ENCODE measurements around the gene PABPC3.
A peak's percentile ranks its signal among the peaks of the same experiment; 100 is the strongest.

PABPC3 gene

DNA sequence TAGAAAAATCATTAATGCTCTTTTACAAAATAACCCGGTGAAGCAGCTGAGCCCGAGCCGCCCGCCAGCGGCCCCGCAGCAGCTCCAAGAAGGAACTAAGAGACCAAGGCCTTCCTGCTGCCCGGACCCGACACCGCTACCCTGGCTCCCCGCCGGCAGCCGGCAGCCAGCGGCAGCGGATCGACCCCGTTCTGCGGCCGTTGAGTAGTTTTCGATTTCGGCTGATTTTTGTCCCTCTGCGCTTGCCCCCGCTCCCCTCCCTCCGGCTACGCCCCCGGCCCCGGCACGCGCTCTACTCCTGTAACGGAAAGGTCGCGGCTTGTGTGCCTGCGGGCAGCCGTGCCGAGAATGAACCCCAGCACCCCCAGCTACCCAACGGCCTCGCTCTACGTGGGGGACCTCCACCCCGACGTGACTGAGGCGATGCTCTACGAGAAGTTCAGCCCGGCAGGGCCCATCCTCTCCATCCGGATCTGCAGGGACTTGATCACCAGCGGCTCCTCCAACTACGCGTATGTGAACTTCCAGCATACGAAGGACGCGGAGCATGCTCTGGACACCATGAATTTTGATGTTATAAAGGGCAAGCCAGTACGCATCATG is at the start of gene PABPC3:
PABPC3 (plus strand) TSS at position 286 of the 603 bp plus-strand sequence; CDS start at position 349, 63 bp downstream.
- no peak for DNase-seq

DNA sequence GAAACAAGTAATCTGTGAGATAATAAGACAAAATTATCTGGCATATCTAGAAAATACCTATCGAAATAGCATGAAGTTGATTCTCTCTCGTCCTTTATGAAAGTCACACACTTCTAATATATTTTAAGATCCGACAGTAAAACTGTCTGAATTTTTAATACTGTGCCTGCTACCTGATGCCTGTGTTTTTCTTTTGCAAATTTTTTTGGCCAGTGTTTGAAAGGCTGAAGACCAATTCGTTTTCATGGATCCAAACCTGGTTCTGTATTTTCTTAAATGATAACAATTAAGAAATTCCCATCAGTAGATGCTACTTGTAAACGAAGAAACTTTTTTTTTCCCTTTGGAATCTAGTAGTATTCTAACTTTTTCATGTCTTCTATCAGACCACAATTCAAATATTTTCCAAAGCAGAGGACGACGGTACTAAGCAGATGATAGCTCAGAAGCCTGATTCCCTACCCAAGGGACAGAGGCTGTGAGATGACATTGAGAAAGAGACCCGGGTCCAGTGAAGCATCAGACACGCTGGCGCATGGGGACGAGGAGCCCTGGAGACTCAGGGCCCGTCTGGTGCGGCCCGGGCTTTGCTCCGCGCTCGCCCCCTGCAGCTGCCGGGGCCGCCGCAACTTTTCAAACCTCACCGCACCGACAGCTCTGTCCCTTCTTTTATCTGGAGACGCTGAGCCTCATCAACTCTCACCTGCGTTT is 49.5 kb upstream of the PABPC3 start:
- DNase-seq, result peak; percentile 6

DNA sequence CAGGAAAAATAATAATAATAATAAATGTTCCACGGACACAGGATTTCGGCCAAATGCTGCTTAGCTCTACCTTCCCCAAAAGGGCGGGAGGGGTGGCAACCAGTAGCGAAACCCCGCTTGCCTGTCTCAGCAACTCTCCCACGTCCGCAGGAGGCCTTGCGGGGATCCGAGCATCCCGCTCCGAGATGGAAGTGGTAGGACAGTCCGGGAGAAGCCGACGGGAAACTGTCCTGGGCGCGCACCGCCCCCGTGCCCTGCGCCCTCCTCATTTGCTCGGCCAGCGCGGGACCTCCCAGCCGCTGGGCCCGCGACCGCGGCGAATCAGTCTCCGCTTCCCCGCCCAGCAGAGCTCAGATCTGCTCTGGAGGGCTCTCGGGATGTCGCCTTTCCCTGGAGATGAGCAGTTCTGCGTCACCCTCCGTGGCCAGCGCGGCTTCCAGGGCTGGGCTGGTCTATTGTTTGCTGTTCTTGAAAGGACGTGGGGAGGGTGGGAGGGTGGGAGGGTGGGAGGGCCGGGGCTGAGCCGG is 48.9 kb upstream of the PABPC3 start:
- DNase-seq, result peak; percentile 32

DNA sequence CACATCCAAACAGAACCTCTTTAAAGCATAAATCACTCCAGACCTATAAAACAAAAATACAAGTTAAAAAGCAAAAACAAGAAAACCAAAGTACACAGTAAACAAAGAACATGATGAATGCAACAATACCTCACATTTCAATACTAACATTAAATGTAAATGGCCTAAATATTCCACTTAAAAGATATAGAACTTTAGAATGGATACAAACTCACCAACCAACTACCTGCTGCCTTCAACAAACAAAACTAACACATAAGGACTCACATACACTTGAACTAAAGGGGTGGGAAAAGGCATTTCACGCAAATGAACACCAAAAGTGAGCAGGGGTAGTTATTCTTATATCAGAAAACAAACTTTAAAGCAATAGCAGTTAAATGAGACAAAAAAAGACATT is 44.9 kb upstream of the PABPC3 start:
- DNase-seq, result no peak

DNA sequence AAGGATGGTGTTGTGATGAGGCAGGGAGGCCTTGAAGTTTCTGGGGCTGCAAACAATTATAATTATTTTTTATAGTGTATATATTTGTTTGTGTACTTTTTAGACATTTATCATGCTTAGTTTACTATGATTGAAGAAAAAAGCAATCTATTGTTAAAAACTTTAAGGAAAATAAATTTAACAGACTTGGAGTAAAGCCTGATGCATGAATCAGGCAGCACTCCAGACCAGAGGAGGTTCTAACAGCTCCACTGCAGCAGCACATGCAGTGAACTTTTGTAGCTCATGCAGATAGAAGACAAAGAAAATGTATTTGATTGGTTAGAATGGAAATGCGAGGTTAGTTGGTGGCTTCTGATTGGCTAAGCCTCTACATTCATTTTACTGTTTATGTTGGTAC is 36.8 kb upstream of the PABPC3 start:
- no peak for DNase-seq

DNA sequence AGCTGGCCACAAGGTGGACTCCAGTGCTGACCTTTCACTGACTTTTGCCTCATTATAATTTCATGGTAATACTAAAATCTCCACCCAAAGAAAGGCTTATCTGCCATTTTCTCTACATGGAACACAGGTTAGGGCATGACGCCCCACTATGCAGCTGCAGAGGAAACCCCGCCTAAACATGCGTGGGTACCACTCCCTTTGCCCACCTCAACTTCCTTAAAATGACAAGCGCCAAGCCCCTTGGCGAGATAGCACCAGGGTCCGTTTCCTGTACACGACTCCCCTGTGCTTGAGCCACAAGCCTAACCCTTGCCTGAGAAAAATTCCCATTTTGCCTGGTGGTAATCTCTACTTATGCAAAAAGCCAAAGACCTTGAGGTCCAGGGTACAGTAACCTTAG is 36.0 kb upstream of the PABPC3 start:
- DNase-seq, result no peak

DNA sequence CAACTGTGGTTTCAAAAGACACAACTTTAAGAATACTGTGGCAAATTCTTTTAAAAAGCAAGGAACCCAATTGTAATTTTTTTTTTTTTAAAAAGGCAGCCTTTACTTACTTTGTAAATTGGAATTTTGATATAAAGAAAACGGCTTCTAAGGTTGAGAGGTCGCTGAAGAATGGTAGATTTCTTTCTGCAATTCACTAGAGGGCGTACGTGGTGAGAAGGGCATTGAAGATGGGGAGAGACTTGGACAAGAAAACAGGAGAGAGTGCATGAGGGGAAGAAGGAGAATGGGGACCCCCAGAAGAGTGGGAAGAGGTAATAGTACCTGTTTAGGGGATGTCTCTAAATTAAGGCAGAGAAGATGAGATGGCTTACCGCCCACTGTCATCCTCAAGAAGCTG is 33.5 kb upstream of the PABPC3 start:
- no peak for DNase-seq

DNA sequence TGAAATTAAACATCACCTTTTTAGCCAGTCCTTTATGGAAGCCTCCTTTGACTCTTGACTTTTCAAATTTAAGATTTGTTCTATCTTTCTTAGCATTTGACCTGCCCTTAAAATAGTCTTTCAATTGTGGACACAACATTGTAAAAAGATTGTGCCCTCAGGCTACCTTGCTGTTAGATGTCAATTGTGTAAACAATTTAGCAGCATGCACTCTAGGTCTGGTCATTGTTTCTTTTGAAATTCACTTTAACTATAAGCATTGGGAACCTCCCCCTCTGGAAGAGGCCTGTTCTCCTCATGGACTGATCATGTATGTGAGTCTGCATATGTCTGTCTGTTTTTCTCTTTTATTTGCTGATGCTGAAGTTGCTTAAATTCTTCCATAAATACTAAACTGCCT is 31.5 kb upstream of the PABPC3 start:
- DNase-seq, result no peak

DNA sequence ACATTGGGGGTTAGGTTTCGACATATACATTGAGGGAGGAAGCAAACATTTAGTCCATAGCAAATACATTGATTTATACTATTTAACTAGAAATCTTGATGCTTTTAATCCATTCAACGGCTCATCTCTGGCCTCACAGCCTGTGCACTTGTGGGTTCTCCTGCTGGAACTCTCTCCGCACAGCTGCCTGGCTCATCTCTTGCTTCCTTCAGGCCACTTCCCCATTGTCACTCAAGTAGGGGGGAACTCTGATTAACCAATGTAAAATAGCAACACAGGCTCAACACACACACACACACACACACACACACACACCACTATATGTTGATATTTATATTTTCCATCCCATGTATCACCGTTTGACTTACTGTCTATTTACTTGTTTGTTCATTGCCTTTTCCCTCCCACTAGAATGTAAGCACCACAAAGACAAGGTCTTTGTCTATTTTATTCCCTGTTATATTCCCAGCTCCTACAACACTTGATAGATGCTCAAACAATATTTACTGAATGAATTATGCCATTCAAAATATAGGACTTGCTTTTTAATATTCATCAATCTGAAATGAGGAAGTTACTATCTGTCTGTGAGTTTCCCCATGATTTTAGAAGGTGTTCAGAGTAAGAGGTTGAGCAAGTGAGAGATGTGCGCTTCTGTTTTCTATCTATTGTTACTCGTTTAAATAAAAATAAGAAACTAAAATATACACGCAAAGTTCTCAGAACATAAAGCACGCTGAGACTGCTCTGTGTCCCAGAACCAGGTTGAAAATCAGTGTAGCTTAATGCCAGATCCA is 29.8 kb upstream of the PABPC3 start:
- DNase-seq, result no peak

DNA sequence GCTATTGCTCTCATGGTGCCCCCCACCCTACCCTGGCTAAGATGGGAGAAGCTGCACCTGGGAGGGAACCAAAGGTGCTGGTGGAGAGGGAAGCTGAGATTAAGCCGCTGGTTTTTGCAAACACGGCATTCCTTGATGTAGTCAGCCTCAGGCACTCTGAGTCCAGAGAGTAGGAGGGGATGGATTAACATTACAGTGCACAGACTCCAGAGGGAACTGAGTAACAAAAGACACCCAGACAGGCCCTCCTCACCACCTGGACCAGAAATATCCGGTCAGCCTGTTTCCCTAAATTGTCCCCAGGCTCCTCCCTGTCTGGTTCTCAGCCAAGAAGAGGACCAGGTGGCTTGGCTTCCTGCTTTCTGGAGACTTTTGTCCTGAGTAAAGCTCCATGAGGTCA is 28.9 kb upstream of the PABPC3 start:
- DNase-seq, result peak; percentile 1

DNA sequence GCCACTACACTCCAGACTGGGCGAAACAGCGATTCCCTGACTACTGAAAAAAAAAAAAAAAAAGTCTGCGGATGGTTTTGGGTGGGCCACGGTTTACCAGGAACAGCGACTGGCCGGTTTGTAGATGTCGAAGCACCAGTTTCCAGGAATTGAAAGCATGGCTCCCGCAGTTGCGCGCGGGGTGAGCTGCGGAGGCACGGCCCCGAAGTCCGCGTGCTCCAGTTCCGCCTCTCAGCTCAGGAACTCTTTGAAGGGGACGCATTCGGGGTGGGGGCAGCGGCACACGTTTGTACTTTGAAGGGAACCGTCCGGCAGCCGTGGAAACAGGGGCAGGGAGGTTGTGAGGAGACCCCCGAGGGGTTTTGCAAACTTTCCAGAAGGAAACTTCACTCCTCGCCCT is 27.1 kb upstream of the PABPC3 start:
- no peak for DNase-seq

DNA sequence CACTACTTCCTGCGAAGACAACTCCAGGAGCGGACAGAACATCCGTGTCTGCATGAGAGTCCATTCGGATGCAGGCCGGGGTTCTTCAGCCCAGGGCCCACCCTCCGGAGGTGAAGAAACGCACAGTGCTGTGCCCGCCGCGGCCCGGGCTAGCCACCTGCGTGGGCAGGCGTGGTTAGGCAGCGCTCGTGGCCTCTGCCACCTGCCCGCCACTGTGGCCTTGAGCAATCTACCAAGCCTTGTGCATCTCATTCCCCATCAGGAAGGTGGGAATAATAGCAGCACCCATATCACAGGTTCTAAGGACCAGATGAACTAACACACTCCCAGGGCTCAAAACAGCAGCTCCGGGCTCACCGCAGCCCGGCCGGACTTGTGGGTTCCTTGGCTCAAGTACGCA is 26.7 kb upstream of the PABPC3 start:
- no peak for DNase-seq

DNA sequence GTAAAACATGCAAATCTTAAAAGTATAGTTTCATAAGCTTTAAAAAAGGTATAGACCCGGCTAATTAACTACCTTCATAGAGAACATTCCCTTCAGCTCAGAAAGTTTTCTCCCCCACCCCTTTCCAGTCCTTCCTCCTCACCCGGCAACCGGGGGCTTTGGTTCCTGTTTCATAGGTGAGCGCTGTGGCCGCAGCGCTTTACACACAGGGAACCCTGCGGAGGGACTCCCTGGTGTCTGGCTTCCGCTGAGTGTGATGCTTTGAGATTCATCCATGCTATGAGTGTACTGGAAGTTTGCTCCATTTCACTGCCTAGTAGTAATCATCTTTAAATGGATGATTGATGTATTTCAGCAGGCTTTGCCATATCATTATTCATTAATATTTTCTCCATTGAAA is 26.0 kb upstream of the PABPC3 start:
- no peak for DNase-seq

DNA sequence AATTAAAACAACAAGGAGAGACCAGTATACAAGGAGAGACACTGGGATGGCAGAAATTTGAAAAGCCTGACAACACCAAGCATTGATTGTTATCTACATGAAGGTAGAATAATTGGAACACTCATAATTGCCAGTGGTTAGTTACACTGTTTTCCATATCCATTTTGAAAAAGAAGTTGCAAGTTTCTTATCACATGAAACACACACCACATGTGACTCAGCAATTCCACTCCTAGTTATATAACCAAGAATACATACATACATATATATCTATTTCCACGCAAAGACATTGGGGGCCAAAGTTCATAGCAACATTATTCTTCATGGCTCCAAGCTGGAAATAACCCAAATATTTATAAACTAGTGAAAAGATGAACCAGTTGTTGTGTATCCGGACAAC is 15.2 kb upstream of the PABPC3 start:
- no peak for DNase-seq

DNA sequence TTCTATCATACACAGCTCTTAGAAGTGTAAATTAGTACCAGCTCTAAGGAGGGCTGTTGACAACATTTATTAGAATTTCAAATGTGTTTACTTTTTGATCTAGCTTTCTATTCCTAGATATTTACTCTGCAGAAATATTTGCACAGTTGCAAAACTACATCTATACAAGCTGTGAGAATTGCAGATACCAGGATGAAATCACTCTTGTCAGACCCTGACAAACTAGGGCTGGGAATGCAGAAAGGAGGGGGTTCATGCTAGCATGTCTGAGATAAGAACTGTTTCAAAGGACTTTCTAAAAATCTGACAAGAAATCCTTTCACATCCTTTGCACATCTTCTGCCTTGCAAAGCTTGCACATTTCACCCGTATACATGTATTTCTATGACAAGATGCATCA is 11.8 kb upstream of the PABPC3 start:
- no peak for DNase-seq

DNA sequence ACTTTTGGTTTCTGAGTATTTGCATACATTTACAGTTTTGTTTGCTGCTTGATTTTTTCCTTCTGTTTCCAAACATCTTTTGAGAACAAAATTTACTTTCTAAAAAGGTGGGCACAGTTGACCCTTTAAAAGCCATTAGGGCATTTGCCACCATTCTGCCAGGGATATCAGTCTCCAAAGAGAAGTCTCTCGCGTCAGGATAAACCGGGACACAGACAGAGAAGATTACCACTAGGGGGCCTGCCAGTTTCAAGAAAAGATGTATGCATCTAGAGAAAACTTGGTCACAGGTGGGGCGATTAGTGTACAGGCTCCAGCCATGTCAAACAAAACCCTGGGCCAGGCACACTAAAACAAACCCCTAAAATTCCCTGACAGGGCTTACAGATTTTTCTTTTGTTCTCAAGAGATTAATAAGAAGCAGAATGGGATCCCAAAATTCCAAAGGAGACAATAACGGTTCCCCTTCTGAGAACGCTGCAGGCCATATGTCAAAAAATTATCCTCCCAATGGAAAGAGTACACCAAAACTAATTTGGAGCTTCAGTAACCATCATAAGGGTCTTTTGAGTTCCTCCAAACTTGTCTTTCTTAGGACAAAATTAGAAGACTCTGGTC is 10.7 kb upstream of the PABPC3 start:
- peak; percentile 23 for DNase-seq

DNA sequence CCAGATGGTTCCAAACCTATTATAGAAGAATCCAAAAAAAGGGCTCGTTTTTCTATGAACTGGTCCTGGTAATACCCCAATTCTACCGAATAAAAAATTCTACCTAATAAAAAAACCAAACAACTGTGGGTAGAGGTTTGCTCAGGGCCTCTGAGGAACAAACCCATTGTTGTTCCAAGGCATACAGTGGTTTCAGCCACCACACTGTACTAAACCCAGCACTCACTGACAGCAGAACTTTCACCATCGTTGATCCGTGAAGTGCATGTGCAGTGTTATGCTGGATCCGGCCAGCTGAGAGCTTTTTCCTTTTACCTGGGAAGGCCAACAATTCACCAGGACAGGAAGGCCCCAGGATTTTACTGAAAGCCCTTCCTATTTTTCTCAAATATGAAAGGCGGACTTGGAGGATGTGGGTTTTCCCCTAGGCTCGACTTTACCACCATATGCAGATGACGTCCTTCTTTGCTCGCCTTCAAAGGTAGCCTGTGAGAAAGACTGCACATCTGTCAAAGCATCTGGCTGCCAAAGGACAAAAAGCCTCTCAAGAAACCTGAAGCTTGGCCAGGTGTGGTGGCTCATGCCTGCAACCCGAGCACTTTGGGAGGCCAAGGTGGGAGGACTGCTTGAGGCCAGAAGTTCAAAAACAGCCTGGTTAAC is 7.2 kb upstream of the PABPC3 start:
- DNase-seq, result no peak

DNA sequence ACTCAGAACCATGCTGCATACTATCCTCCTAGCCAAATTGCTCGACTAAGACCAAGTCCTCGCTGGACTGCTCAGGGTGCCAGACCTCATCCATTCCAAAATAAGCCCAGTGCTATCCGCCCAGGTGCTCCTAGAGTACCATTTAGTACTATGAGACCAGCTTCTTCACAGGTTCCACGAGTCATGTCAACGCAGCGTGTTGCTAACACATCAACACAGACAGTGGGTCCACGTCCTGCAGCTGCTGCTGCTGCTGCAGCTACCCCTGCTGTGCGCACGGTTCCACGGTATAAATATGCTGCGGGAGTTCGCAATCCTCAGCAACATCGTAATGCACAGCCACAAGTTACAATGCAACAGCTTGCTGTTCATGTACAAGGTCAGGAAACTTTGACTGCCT is 1.5 kb downstream of the PABPC3 start:
- DNase-seq, result no peak

DNA sequence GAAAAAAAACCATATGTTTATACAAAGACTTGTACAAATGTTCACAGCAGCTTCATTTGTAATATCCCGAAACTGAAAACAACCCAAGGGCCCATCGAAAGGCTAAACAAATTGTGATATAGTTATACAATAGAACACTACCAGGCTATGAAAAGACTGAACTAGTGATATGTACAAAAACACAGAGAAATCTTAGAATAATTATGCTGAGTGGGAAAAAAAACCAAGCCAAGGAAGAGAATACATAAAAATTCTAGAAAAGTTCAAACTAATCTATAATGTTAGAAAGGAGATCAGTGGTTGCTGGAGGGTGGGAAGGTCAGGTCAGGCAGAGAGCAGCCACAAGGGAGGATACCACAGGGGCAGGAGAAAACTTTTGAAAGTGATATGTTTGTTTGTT is 7.8 kb downstream of the PABPC3 start:
- no peak for DNase-seq

DNA sequence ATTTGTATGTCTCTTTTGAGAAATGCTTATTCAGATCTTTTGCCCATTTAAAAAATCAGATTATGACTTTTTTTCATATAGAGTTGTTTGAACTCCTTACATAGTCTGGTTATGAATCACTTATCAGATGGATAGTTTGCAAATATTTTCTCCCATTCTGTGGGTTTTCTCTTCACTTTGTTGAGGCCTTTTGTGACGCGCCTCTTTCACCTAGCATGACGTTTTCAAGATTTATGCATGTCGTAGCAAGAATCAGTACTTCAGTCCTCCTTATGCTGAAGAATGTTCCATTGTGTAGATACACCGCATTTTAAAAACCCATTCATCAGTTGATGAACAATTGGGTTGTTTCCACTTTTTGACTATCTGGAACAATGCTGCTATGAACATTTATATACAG is 13.4 kb downstream of the PABPC3 start:
- no peak for DNase-seq

DNA sequence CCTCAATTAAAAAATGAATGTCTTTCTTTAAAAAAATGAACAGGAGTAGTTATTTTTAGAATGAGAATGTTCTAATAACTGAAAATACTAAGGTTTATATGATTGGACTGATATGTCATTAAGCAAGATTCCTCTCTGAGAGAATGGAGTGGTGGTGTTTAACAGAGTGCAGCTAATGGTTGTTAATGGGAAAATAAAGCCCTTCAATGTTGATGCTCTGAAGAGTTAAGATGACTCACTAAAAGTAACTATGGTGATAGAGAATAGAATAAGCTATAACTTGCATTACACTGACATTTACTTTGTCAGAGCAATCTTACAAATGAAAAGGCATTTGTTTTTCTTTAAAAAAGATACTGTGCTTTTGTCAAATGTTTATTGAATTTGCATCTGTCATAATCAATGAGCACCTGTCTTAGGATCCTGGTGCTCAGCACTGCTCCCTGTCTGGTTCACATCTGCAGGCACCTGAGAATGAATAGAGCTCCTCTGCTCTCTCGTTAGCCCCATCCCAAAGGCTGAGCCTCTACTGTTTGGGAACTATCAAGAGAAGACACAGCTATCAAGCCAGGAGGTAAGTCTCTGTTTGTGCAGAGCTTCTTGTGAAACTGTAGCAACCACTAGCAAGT is 15.1 kb downstream of the PABPC3 start:
- DNase-seq, result no peak

DNA sequence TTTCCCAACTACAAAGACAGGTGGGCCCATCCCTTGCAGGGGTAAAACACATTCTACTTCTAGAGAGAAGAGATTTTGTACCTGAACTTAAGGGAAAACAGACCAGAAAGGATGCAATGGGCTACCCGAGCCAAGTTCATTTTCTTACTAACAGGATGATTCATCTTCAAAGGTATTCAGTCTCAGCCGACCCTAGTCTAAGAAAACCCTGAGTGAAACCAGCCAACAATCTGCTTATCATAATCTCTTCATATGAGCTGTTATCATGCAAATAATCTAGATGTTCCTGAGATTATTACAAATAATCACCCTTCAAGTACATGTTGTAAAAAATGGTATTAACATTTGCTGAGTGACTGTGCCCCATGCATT is 15.6 kb downstream of the PABPC3 start:
- DNase-seq, result no peak
